Breast epithelium (tissue), 4 donors: ENCODE data around the gene TENM3. TPM values are rescaled to one million over a fixed set of nuclear protein-coding genes. Genes with fewer than 3 reads are reported as not detected.

ENCODE experiments used
- DNase-seq, 2 donors: peaks; one replicate each; pipeline ENCODE4 v3.0.0-alpha.2; 2019; ENCODE audit warnings: low spot score in 2 of 2
- H3K27ac ChIP-seq, 2 donors: fragments of 200-600 bp; sonication (generic) in 1 of 2; one replicate each; pipeline ENCODE4 v1.5.1; 2016 to 2019; ENCODE audit warnings: mild to moderate bottlenecking in 1 of 2
- H3K27me3 ChIP-seq, 2 donors: fragments of 200-600 bp; sonication (generic) in 1 of 2; one replicate each; pipeline versions ENCODE4 v1.5.1 to v1.6.0; 2017 to 2019; ENCODE audit warnings: control low read depth in 1 of 2, mild to moderate bottlenecking in 1 of 2
- H3K36me3 ChIP-seq: fragments of 200-600 bp; one replicate; pipeline ENCODE4 v1.5.1; 2019
- H3K4me1 ChIP-seq, 2 donors: fragments of 200-600 bp; sonication (generic); one replicate each; pipeline ENCODE4 v1.5.1; 2016 to 2019; ENCODE audit warnings: control low read depth in 1 of 2
- H3K4me3 ChIP-seq, 3 donors: fragments of 200-600 bp; sonication (generic); 1 replicate in 2 of 3; 2 replicates in 1 of 3; pipeline ENCODE4 v1.5.1; 2016 to 2019; ENCODE audit warnings: mild to moderate bottlenecking in 3 of 3, moderate library complexity in 2 of 3
- H3K9me3 ChIP-seq, 2 donors: fragments of 200-600 bp; sonication (generic) in 1 of 2; one replicate each; pipeline ENCODE4 v1.5.1; 2016 to 2019; ENCODE audit warnings: control low read depth in 1 of 2
- CTCF ChIP-seq, 3 donors: fragments of 450-650 bp; IDR thresholded peaks; one replicate each; pipeline ENCODE4 v1.5.1; 2016 to 2017; ENCODE audit warnings: antibody characterized with exemption in 3 of 3, mild to moderate bottlenecking in 3 of 3, moderate library complexity in 3 of 3
- POLR2A ChIP-seq: fragments of 450-650 bp; IDR thresholded peaks from one replicate; pipeline ENCODE4 v1.6.1; 2016; ENCODE audit warnings: antibody characterized with exemption, mild to moderate bottlenecking, moderate library complexity
- POLR2AphosphoS5 ChIP-seq, 3 donors: sonication (generic); formaldehyde crosslinking; IDR thresholded peaks; one replicate each; pipeline ENCODE4 v1.6.1; 2017; ENCODE audit warnings: antibody characterized with exemption in 3 of 3
- intact Hi-C: fragments of 100-400 bp; cut with DNase I; formaldehyde crosslinking; loops from one replicate; pipeline ENCODE4 v1.15.1; 2023; ENCODE audit warnings: low total_unique reads
- total RNA-seq, 3 donors: library from RNA; depleted of rRNA; stranded (reverse); fragments of >200 nt; gene quantifications; one replicate each; pipeline ENCODE4 v1.1.0, GENCODE V29; 2016

The TENM3 gene
- total RNA-seq, 3 donors from 2014 or later, result 4.6 to 30.6 (median 8.8) TPM

GRCh38 chr4:182306792-182307507 is 63.7 kb downstream of the TENM3 start:
- Histone ChIP-seq H3K9me3 (no peaks in the 10 kb centered on the region), H3K4me3 (no peak overlapping the region), H3K27me3 (no peaks in the 10 kb centered on the region), H3K4me1 (no peaks in the 10 kb centered on the region), H3K36me3 (no peaks in the 10 kb centered on the region), H3K27ac (no peak overlapping the region)
- TF ChIP-seq POLR2A, result no peak
- no peak for TF ChIP-seq POLR2AphosphoS5 (IDR thresholded peaks at IDR 0.05)
- no peak for TF ChIP-seq CTCF (IDR thresholded peaks at IDR 0.05)
- intact Hi-C loops, result no loop called here
- DNase-seq, result no peak

- Histone ChIP-seq H3K9me3 (no peaks in the 10 kb centered on the region), H3K27ac (no peak overlapping the region), H3K36me3 (no peaks in the 10 kb centered on the region), H3K27me3 (no peaks in the 10 kb centered on the region), H3K4me3 (no peak overlapping the region), H3K4me1 (no peaks in the 10 kb centered on the region)
- DNase-seq, result peak in 1 of 2 donors; percentile 61
- intact Hi-C loops, result no loop called here
- TF ChIP-seq POLR2AphosphoS5 (IDR thresholded peaks at IDR 0.05) (no peak), CTCF (IDR thresholded peaks at IDR 0.05) (no peak), POLR2A (no peak)
Measured at GRCh38 chr4:182307746-182308145, 64.5 kb downstream of the TENM3 start.

- Histone ChIP-seq H3K9me3 (peaks cover 7 to 12% of the 10 kb centered on the region in 2 donors), H3K4me1 (no peaks in the 10 kb centered on the region), H3K27me3 (no peaks in the 10 kb centered on the region), H3K27ac (no peak overlapping the region), H3K36me3 (no peaks in the 10 kb centered on the region), H3K4me3 (no peak overlapping the region)
- intact Hi-C loops, result no loop called here
- TF ChIP-seq POLR2A (no peak), POLR2AphosphoS5 (IDR thresholded peaks at IDR 0.05) (no peak), CTCF (IDR thresholded peaks at IDR 0.05) (no peak)
- no peak for DNase-seq
Measured at GRCh38 chr4:182309877-182310276, 66.7 kb downstream of the TENM3 start.

GRCh38 chr4:182310316-182310715 is 67.1 kb downstream of the TENM3 start:
- H3K27ac ChIP-seq, result no peak overlapping the region
- H3K36me3 ChIP-seq, result no peaks in the 10 kb centered on the region
- no peak for DNase-seq
- intact Hi-C loops, result no loop called here
- TF ChIP-seq POLR2A (no peak), POLR2AphosphoS5 (IDR thresholded peaks at IDR 0.05) (no peak), CTCF (IDR thresholded peaks at IDR 0.05) (no peak)
- H3K27me3 ChIP-seq, result no peaks in the 10 kb centered on the region
- peaks cover 7 to 15% of the 10 kb centered on the region in 2 donors for H3K9me3 ChIP-seq
- no peak overlapping the region for H3K4me3 ChIP-seq
- H3K4me1 ChIP-seq, result no peaks in the 10 kb centered on the region

GRCh38 chr4:182310962-182311361 is 67.8 kb downstream of the TENM3 start:
- Histone ChIP-seq H3K4me1 (no peaks in the 10 kb centered on the region), H3K9me3 (peaks cover 7 to 15% of the 10 kb centered on the region in 2 donors), H3K4me3 (no peak overlapping the region), H3K27me3 (no peaks in the 10 kb centered on the region), H3K36me3 (no peaks in the 10 kb centered on the region), H3K27ac (no peak overlapping the region)
- intact Hi-C loops, result no loop called here
- TF ChIP-seq POLR2AphosphoS5 (IDR thresholded peaks at IDR 0.05), result no peak
- no peak for TF ChIP-seq POLR2A
- TF ChIP-seq CTCF (IDR thresholded peaks at IDR 0.05), result no peak
- DNase-seq, result no peak
